Dedifferentiated amniotic fluid mesenchymal stem cell (primary cell): Measurements from ENCODE around the gene RFLNA.
"Not testable (repeated sequence)": the region's sequence is repeated elsewhere in the genome, so short reads cannot be mapped to it uniquely, and the experiment has no call there.

Experiments used
- DNase-seq: peaks from one replicate; pipeline ENCODE4 v3.0.0-alpha.2; 2016; ENCODE audit errors: extremely low spot score

RFLNA gene

DNA sequence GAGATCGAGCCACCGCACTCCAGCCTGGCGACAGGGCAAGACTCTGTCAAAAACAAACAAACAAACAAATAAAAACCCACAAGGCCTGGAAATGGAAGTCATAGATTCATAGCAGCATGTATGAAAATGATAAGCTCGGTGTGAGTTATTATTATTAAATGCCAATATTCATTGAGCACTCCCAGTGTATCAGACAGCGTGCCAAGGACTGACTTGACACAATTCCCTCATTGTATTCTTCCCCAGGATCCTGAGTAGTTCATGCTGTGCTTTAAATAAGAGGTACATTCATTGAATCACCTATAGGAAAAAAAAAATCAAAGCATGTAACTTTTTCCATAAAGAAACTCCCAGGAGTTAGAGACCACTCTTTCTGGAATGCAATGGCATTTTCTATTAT is 12.6 kb upstream of the RFLNA start:
- DNase-seq = no peak

DNA sequence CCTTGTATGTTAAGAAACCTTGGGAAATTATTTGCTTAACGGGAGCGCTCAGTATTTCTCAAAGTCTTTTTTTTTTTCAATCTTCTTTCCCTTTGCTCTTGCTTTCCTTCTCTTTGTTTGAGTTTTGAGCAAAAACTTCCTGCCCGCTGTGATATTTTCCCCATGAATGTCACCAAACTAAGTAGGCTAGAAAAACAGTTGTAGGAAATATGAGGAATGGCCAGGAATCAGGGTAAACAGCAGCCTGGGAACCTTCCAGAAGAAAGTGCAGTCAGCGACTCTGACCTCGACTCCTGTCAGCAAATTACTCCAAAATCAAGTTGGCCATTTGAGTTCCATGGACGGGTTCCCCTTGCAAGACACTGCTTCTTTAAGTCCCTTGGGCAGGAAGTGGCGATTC is 11.6 kb upstream of the RFLNA start:
- DNase-seq = no peak

DNA sequence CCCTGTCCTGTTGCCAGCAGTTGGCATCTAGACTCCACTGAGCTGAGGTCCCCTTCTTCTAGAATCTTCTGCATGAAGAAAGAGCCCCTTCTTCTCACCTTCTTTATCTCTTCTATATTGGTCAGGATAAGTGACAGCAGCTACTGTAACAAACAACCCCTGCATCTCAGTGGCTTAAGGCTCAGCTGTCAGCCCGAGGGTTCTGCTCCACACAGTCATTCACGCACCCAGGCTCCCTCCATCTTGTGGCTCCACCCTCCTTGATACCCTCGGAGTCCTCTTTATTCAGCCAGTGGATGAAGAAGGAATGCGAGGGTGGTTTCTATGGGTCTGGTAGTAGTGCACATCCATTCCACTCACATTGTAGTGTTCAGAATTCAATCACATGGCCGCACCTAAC is 10.5 kb upstream of the RFLNA start:
- DNase-seq = no peak

DNA sequence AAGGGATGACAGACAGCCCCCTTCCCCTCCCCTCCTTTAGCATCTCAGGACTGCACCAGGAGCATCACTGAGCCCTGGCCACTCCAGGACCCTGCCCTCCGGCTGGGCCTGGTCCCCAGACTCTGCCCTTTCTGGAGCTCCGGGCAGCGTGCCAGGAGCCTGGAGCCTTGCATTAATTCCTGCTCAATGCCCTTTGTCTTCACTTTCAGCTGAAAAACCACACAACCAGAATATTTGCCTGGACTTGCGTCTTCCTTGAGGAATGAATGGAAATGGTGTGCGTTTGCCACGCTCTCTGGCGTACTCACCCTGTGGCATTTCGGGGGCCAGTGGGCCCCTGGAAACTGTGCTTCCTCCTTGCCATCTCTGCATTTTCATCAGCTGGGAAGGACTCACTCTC is 8.5 kb upstream of the RFLNA start:
- no peak for DNase-seq

GRCh38 chr12:124286971-124287370 is 7.9 kb upstream of the RFLNA start:
- no peak for DNase-seq

DNA sequence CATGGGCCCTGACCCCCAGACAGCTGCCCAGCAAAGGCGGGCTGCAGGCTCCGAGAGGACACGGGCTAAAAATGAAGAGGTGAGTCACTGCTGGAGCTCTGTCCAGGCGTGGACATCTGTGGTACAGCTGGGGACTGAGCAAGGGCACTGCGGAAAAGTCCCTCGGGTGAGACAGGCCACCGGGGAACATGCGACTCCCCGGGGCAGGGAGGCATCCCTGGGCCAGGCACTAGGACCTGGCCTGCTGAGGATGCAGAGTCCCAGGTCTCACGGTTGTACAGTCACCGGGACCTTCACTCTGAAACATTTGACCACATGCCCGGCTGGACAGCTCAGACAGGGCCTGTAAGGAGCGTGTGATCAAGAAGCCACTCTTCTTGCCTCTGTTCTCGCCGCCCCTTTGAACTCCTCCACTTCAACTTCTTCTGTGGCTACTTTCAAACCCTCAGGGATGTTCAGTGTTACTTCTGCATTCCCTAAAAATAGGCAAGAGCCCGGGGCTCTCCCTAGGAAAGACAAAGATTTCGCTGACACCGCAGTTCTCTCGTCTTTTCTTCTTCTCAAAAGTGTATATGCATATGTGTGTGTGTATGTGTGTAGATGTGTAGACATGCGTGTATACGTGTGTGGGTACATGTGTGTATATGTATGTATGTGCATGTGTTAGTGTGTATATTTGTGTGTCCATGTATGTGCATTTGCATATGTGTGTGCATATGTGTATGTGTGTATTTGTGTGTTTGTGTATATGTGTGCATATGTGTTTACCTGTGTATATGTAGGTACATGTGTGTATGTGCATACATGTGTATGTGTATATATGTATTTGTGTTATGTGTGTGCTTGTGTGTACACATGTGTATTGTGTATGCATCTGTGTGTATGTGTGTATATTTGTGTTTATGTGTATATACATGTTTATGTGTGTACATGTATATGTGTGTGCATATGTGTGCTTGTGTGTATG is 5.0 kb upstream of the RFLNA start:
- peak; percentile 17 for DNase-seq

- no peak for DNase-seq
These were observed 2.5 kb upstream of the RFLNA start for GRCh38 chr12:124292385-124292784.

DNA sequence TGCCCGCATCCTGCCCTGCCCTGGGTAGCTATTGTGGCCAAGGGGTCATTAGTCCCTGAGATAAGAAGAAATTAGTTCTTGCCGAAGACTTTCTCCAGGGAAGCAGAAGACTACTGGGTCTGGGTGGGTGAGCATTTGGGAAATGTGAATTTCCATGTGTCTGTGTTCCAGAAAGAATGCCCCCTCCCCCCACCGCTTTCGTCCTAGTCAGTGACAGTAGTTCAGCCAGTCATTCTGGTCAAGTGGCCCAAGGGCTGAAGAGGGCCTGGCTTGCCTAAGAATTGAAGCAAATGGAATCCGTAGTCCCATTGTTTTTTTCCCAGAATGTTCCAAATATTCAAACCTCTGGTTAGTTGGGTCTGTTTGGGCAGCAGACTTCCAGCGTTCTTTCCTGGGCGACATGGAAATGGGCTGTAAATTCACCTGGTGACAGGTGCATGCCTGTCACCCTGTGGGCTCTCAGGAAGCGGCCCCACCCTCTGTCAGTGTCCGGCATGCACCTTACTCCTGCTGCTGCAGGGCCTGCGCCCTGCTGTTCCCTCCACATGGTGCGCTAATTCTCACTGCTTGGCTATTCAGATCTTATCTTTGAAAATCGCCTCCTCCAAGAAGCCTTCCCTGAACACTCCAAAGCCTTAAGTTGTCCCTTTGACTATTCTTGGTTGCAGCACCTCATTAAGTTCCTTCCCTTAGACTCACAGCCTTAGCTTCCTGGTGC is 1.4 kb upstream of the RFLNA start:
- DNase-seq = no peak

GRCh38 chr12:124295431-124296058 is 652 bp downstream of the RFLNA start:
- DNase-seq = no peak

GRCh38 chr12:124296295-124296915 is 1.5 kb downstream of the RFLNA start:
- no peak for DNase-seq

DNA sequence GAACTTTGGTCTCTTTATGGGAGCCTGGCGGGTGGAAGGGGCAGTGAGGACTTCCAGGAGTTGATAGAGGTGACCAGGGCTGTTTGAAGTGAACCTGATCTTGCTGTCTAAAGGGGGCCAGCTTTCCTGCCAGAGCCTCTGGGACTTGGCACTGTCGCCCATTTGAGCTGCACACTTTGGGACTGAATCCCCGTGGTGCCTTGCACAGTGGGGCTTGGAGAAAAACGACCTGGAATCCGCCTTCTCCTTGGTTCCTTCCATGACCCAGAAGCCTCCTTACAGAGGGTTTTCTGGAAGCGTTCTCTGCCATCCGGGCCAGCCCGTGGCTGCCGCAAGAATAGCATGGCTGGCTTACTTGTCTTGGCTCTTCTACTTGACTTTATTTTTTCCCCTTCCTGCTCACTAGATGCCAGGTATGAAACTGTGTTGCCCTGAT is 2.0 kb downstream of the RFLNA start:
- no peak for DNase-seq

GRCh38 chr12:124297389-124297788 is 2.5 kb downstream of the RFLNA start:
- no peak for DNase-seq

DNA sequence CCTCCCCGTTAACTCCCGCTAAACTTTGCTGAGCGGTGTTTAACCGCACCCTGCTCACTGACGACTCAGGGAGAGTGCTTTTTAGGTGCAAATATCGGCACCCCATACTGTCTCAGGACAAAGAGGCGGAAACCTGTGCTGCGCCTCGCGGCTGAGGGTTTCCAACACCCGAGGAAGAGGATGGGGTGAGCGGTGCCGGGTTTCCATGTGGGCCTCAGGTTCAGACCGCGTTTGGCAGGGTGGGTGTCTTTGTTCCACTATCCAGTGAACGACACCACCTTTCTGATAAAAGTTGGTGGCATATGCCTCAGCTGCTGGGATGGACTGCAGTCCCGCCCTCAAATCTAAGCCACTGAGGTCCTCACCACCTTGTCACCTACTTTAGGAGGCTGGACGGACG is 3.0 kb downstream of the RFLNA start:
- no peak for DNase-seq

DNA sequence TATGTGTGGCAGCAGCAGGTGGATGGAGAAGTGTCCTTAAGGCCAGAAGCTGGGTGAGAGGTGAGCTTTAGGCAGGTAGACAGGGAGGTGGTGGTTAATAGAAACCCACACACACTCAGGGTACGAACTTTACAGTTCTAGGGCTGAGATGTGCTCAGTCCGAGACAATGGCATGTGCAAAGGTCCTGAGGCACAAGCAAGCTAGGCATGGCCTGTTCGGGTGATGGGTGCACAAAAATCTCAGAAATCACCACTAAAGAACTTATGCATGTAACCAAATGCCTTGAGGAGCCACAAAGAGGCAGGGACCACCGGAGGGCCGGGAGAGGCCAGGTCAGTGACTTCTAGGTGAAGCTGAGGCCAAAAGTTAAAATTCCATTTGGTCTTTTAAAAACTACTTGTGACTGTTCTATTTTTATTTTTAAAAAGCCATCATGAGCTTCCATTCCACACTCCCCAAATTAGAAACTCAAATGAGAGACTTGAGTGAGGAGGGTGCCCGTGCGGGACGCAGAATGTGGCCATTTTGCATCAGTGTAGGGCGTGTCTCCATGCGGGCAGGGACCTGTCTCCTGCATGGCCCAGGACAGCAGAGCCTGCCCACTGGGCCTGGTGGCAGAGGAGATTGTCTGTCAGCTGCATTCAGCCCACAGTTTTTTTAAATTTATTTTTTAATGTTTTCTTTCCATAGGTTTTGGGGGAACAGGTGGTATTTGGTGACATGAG is 4.0 kb downstream of the RFLNA start:
- DNase-seq = no peak

GRCh38 chr12:124299628-124300388 is 4.9 kb downstream of the RFLNA start:
- DNase-seq = no peak

DNA sequence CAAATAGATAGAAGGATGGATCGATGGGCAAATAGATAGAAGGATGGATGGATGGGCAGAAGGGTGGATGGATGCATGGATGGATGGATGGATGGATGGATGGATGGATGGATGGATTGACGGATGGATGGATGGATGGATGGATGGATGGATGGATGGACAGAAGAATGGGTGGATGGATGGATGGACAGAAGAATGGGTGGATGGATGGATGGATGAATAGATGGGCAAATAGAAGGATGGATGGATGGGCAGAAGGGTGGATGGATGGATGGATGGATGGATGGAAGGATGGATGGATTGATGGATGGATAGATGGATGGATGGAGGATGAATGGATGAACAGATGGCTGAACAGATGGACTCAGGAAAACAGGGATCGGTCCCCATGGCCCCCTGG is 5.8 kb downstream of the RFLNA start:
- not testable (repeated sequence) for DNase-seq

GRCh38 chr12:124301084-124301654 is 6.3 kb downstream of the RFLNA start:
- no peak for DNase-seq

DNA sequence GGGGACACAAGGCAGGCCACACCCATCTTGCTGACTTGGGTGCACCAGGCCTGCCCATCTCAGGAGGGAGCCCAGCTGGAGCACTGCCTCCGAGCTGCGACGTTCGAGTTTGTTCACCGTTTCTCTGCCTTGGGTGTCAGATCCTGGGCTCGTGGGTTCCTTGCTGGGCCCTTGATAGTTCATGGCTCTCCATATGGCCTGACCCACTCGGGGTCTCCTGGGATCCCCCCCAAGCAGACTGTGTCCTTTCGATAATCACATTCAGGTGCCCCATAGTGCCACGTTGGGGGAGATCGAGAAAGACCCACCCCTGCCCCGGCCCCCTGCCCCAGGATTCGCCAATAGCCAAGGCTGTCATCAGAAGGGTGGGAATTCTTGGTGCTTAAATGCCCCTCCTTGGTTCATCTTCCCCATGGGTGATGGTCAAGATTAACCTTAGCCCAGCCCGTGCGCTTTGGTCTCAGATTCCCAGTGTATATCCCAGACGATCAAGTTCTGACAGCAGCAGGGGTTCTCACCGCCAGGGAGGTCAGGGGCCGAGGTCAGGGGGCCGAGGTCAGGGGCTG is 7.4 kb downstream of the RFLNA start:
- DNase-seq = no peak

DNA sequence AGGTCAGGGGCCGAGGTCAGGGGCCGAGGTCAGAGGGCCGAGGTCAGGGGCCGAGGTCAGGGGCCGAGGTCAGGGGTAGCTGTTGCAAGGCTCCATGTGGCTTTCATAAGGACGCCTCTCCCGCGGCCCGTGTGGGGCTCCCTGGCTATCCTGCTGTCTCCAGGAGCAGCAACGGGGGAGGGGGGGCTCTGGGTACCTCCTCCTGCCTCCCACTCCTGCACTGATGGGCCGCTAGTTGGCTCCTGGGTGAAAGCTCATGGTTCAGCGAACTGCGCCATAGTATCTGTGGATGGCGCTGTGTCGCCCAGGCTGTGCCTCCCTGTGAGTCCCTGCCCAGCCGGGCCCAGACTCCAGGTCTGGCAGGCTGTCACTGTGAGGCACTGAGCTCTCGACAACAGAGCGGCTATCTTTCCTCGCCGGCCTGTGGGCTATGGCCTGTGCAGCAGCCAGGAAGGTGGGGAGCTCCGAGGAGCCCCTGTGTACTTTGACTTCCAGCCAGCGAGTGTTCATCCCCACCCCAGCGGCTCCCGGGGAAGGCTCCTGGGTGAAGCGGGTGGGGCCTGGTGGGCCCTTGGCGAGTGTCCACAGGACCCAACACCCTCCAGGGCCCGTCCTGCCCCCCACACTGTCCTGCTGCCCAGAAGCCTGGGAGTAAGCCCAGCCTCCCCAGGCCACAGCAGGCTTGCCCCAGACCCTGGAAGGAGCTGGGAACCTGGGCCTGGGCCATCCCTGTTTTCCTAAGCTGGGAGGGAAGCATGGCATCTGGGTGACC is 8.1 kb downstream of the RFLNA start:
- DNase-seq = no peak
